Nephron (organoid): Measurements from ENCODE around the gene RPSA.
A peak's percentile ranks its signal among the peaks of the same experiment; 100 is the strongest.

Experiments
- H3K27ac Mint-ChIP-seq, 3 experiments: 2 replicates each; pipeline ENCODE4 v1.8.0; 2020; ENCODE audit warnings: mixed read lengths in 3 of 3, mild to moderate bottlenecking in 2 of 3, moderate library complexity in 1 of 3
- H3K27me3 Mint-ChIP-seq: 2 replicates; pipeline ENCODE4 v1.8.0; 2021; ENCODE audit warnings: low read depth, mild to moderate bottlenecking, moderate library complexity, mixed read lengths
- H3K36me3 Mint-ChIP-seq: 2 replicates; pipeline ENCODE4 v1.8.0; 2020; ENCODE audit warnings: low read depth, mixed read lengths
- H3K4me1 Mint-ChIP-seq: 2 replicates; pipeline ENCODE4 v1.8.0; 2020; ENCODE audit warnings: mixed read lengths
- H3K4me3 Mint-ChIP-seq, 3 experiments: 2 replicates each; pipeline ENCODE4 v1.8.0; 2020; ENCODE audit warnings: mild to moderate bottlenecking in 3 of 3, mixed read lengths in 3 of 3, moderate library complexity in 2 of 3
- H3K9me3 Mint-ChIP-seq: 2 replicates; pipeline ENCODE4 v1.8.0; 2020; ENCODE audit warnings: mixed read lengths
- CTCF ChIP-seq, 3 experiments: fragments of 200-600 bp; sonication (generic); IDR thresholded peaks; one replicate each; pipeline ENCODE4 v1.5.0; 2021; ENCODE audit warnings: antibody characterized with exemption in 3 of 3; ENCODE audit not compliant: unreplicated experiment in 3 of 3

RPSA gene

GRCh38 chr3:39381432-39381831, 25.1 kb upstream of the RPSA start:
- Mint-ChIP-seq H3K4me3 (peak overlapping the region; percentile 39 to 77 (median 75)), H3K9me3 (no peaks in the 10 kb centered on the region), H3K27ac (peak overlapping the region in 1 of 3 experiments; percentile 43), H3K36me3 (no peaks in the 10 kb centered on the region), H3K27me3 (no peaks in the 10 kb centered on the region), H3K4me1 (peaks cover 14% of the 10 kb centered on the region)
- TF ChIP-seq CTCF (IDR thresholded peaks at IDR 0.05; ENCODE audit: unreplicated experiment in 3 of 3): no peak

GRCh38 chr3:39383045-39383880, 23.3 kb upstream of the RPSA start, which contains the start of gene SLC25A38:
SLC25A38 (plus strand) TSS chr3:39383370; CDS start chr3:39383725, 355 bp downstream.
- H3K9me3 Mint-ChIP-seq: no peaks in the 10 kb centered on the region
- peak within 1 kb of the TSS; percentile 98 to 100 (median 99) for H3K4me3 Mint-ChIP-seq
- H3K4me1 Mint-ChIP-seq: peaks cover 14% of the 10 kb centered on the region

GRCh38 chr3:39383881-39384664, 22.4 kb upstream of the RPSA start:
- H3K27ac Mint-ChIP-seq: peak overlapping the region; percentile 97 to 98 (median 97)
- H3K36me3 Mint-ChIP-seq: no peaks in the 10 kb centered on the region
- no peaks in the 10 kb centered on the region for H3K9me3 Mint-ChIP-seq
- no peaks in the 10 kb centered on the region for H3K27me3 Mint-ChIP-seq
- peaks cover 14% of the 10 kb centered on the region for H3K4me1 Mint-ChIP-seq
- peak overlapping the region; percentile 98 to 100 (median 99) for H3K4me3 Mint-ChIP-seq
- TF ChIP-seq CTCF (IDR thresholded peaks at IDR 0.05; ENCODE audit: unreplicated experiment in 3 of 3): no peak

More at GRCh38 chr3:39383045-39383880, 23.3 kb upstream of the RPSA start, which contains the start of gene SLC25A38:
- peak; percentile 36 to 40 (median 37) for TF ChIP-seq CTCF (IDR thresholded peaks at IDR 0.05; ENCODE audit: unreplicated experiment in 3 of 3)
- Mint-ChIP-seq H3K36me3 (no peaks in the 10 kb centered on the region), H3K27ac (peak within 1 kb of the TSS; percentile 97 to 98 (median 97)), H3K27me3 (no peaks in the 10 kb centered on the region)

GRCh38 chr3:39384665-39385000, 21.9 kb upstream of the RPSA start:
- Mint-ChIP-seq H3K4me1 (peaks cover 14% of the 10 kb centered on the region), H3K4me3 (peak overlapping the region; percentile 98 to 100 (median 99)), H3K36me3 (no peaks in the 10 kb centered on the region), H3K9me3 (no peaks in the 10 kb centered on the region), H3K27me3 (no peaks in the 10 kb centered on the region), H3K27ac (peak overlapping the region in 2 of 3 experiments; percentile 81 to 97)
- TF ChIP-seq CTCF (IDR thresholded peaks at IDR 0.05; ENCODE audit: unreplicated experiment in 3 of 3): no peak

- Mint-ChIP-seq H3K27me3 (no peaks in the 10 kb centered on the region), H3K9me3 (no peaks in the 10 kb centered on the region), H3K27ac (peak overlapping the region in 1 of 3 experiments; percentile 4), H3K4me1 (peaks cover 14% of the 10 kb centered on the region), H3K36me3 (peaks cover 6% of the 10 kb centered on the region), H3K4me3 (peak overlapping the region; percentile 98 to 100 (median 99))
- TF ChIP-seq CTCF (IDR thresholded peaks at IDR 0.05; ENCODE audit: unreplicated experiment in 3 of 3): no peak
Measured at GRCh38 chr3:39385456-39386090, 20.9 kb upstream of the RPSA start.
